Glomerular visceral epithelial cell (primary cell): ENCODE results near the gene OPRL1.
"Not testable (repeated sequence)": the region's sequence is repeated elsewhere in the genome, so short reads cannot be mapped to it uniquely, and the experiment has no call there.

Experiments used
- DNase-seq: peaks from one replicate; pipeline ENCODE4 v3.0.0-alpha.2; 2016; ENCODE audit errors: extremely low spot score

The OPRL1 gene

DNA sequence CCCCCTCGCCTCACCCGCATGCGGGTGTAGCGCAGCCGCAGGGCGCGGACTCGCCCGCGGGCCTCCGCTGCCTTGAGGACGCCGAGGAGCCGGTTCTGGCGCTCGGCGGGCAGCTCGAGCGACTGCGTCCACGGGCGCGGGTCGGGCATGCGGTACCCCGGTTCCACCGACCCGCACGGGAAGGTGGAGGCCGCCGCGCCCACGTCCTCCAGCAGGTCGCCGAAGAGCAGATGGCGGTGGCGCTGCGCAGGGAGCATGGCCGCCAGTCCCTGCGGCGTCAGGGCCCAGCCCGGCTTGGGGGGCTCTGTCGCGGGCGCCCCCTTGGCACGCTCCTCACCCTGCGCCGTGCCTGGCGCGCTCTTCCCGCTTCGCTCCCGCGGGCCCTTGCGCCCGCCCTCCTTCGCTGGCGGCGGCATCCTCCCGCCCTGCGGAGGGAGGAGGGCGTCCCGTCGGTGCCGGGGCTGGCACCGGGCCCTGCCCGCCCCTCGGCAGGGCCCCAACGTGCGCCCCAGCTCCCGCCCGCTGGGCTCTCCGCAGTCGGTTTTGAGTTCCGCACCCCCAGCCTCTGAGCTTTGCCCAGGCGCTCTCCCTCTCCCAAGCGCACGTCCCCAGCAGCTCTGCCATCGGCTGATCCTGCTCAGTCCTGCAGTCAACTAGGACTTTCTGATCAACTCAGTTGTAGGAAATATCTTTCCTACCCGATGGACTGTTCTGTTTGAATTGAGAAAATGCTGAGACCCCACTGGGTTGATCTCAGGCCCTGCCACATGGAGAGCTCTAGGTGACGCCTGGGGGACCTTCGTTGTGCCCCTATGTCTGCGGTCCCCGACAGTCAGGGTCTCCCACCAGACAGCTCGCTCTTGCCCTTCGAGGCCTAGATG is 4.2 kb downstream of the OPRL1 start, which contains the start of gene LKAAEAR1:
LKAAEAR1 (minus strand) TSS at position 595 of the 881 bp plus-strand sequence; CDS start at position 416, 179 bp downstream.
- DNase-seq: no peak

DNA sequence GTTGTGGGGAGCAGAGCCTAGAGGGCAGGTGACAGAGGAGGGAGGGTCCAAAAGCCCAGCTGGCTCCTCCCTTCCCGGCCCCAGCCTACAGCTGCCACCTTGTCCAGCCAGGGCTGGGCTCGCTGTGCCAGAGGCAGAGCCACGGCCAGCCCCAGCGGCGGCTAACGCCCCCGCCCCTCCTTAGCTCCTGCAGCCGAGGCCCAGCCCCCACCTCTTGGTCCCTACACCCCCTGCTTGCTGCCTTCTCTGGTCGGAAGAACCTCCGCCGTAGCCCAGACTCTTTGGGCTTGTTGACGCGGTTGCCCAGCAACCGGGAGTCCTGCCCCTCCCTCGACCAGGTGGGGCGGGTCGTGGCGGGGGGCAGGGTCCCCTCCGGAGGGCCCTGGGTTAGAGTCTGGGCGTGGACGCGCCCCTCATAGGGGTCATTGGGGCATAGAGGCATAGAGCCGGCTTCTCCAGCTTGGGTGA is 4.8 kb downstream of the OPRL1 start:
- DNase-seq: no peak

DNA sequence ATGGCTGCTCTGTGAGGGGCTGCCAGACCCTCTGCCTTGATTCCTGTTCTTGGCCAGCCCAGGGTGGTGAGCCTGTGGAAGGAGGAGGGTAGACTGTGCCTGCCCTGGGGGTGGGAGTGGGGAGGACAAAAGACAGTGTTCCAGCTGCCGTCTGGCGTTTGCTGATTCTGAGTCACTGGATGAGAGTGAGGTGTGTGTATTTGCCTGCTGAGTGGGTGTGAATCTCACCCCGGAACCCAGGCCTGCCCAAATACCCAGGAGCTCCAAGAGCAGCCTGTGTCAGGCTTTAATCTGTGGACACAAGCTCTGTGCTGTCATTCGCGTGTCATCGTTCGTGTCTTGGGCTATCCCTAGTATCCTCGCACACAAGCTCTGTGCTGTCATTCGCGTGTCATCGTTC is 6.9 kb downstream of the OPRL1 start:
- DNase-seq: no peak

DNA sequence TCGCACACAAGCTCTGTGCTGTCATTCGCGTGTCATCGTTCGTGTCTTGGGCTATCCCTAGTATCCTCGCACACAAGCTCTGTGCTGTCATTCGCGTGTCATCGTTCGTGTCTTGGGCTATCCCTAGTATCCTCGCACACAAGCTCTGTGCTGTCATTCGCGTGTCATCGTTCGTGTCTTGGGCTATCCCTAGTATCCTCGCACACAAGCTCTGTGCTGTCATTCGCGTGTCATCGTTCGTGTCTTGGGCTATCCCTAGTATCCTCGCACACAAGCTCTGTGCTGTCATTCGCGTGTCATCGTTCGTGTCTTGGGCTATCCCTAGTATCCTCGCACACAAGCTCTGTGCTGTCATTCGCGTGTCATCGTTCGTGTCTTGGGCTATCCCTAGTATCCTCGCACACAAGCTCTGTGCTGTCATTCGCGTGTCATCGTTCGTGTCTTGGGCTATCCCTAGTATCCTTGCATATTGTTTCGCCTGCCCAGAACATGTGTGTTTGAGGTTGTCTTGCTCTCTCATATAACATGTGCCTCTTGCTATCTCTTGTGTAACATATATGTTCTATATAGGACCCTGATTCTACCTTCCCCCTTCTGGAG is 7.4 kb downstream of the OPRL1 start:
- DNase-seq: not testable (repeated sequence)

DNA sequence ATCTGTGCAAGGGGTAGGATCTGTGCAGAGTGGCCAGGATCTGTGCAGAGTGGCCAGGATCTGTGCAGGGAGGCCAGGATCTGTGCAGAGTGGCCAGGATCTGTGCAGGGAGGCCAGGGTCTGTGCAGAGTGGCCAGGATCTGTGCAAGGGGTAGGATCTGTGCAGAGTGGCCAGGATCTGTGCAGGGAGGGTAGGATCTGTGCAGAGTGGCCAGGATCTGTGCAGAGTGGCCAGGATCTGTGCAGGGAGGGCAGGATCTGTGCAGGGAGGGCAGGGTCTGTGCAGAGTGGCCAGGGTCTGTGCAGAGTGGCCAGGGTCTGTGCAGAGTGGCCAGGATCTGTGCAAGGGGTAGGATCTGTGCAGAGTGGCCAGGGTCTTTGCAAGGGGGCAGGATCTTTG is 8.7 kb downstream of the OPRL1 start:
- DNase-seq: not testable (repeated sequence)

DNA sequence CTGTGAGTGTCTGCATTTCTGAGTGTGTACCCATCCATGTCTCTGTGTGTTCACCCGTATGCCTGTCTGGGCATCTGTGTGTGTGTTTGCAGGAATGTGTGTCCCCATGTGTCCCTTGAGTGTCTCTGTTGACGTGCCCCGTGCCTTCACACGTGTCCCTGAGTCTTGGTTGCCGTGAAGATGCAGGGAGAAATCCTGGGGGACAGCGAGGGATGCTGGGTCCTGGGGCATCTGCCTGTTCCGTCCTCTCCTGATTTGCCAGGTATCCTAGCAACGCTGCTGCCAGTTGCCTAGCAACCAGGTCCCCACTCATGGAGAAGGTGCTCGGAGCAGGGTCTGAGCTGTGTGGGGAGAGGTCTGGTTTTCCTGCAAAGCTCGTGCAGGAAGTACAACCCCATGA is 10.3 kb downstream of the OPRL1 start:
- no peak for DNase-seq

DNA sequence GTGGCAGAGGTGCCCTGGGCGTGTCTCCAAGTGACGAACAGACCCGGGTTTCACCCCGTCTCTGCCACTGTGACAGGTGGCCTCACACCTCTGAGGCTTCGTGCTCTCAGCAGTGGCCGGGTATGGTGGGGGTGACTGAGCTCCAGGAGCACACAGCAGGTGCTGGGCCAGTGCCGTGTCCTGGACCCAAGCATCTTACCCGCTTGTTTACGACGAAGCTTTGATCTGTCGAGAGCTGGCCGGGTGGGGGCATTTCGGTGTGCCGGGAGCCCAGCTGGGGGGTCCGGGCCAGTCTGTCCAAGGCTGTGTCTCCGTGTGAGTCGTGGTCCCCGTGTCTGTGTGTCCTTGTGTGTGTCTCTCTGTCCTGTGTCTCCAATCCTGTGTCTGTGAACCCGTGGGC is 11.5 kb downstream of the OPRL1 start:
- DNase-seq: no peak

DNA sequence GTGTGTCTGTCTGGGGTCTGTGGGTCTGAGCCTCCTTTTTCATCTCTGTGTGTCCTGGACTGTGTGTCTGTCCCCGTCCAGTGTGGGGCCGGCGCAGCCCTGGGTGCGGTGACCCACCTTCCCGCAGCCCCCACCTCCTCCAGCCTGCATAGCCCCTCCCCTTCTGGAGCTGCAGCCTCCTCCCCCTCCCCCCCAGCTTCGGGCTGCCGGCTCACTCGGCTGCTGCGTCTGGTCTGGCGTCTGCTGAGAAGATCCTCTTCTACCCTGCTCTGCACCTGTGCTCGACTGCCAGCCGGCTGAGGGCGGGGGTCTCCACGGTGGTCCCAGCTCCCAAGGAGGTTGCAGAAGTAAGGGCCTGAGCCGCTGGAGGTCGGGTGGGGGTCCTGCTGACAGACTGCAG is 11.9 kb downstream of the OPRL1 start:
- no peak for DNase-seq

DNA sequence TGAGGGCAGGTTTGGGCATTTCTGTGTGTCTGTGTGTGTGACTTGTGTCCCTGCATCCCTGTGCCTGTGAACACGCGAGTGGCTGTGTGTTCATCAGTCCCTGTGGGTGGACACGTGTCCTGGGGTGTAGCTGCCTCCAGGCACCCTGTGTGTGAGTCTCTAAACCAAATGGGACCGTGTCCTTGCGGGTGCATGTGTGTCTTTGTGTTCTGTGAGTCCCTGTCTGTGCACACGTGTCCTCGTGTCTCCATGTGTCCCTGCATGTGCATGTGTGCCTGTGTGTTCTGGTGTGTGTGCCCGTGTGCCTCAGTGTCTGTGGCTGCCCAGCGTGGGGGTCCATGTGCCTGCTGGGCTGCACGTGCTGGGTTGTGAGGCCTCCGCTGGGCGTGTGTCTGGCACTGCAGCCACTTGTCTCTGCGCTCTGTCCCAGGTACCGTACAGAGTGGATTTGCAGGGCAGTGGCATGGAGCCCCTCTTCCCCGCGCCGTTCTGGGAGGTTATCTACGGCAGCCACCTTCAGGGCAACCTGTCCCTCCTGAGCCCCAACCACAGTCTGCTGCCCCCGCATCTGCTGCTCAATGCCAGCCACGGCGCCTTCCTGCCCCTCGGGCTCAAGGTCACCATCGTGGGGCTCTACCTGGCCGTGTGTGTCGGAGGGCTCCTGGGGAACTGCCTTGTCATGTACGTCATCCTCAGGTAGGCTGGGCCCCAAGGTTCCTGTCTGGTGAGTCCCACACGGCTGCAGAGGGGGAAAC is 12.6 kb downstream of the OPRL1 start:
- DNase-seq: no peak

DNA sequence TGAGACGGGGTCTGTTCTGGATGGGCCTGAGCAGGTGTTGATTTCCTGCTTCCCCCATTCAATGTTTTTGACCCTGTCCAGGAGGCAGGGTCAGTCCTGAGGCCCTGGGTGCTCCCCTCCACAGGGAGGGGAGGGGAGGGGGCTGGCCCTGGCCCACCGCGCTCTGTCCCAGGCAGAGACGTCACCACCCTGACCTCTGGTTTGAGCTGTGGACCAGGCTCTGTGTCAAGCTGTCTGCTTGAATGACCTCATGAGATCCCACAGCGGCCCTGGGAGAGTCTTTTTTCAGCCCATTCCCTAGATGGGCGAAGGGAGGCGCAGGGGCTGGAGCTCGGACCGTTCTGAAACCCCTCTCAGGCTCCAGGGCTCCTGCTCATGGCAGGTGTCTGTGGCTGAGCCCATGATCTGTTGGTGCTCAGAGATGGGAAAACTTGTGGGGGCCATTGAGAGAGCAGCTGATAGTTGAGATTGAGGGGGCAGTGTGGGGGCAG is 13.2 kb downstream of the OPRL1 start:
- no peak for DNase-seq

DNA sequence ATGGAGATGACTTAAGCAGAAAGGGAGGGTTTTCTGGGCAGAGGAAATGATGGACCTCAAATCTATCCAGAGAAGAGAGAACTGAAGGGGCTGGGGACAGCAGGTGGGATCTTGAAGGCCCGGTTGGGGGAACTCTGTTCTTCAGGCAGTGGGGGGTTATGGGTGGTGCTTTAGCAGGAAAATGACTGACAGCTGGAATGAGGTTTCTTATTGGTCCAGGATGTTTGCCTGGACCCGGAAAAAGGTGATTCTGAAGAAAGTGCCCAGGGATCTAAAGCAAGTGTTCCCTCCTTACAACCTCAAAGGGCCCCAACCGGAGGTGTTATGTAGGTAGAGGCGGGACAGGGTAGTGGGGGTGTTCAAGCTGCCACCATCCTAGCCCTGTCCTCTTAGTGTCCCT is 15.6 kb downstream of the OPRL1 start:
- DNase-seq: no peak

DNA sequence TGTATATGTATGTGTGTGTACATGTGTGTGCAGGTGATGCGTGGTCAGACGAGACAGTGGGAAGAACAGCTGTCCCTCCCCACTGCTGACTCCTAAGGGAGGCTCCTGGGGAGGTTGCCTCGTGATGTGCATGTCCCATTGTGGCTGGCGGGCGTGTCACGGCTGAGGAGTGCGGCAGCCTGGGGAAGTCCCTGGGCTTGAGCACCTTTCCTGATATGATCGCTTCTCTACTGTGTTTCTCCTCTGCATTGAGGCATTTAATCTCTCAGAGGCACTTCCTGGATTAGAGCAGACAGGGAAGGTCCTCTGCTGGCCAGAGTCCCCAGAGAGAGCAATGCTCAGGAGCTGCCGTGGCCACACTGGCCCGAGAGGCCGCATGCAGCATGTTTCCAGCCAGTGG is 16.0 kb downstream of the OPRL1 start:
- no peak for DNase-seq

DNA sequence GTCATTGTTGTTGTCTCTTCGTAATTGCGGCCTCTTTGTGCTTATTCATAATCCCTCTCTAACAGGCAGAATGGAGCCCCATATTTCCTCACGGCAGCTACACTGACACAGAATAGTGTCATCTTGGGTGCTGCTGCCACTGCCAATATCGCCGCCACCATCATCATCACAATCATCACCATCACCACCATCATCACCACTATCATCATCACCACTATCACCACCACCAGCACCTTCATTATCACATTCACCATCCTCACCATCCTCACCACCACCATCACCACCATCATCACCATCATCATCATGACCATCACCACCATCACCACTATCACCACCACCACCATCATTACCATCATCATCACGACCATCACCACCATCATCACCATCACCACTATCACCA is 16.7 kb downstream of the OPRL1 start:
- DNase-seq: no peak

DNA sequence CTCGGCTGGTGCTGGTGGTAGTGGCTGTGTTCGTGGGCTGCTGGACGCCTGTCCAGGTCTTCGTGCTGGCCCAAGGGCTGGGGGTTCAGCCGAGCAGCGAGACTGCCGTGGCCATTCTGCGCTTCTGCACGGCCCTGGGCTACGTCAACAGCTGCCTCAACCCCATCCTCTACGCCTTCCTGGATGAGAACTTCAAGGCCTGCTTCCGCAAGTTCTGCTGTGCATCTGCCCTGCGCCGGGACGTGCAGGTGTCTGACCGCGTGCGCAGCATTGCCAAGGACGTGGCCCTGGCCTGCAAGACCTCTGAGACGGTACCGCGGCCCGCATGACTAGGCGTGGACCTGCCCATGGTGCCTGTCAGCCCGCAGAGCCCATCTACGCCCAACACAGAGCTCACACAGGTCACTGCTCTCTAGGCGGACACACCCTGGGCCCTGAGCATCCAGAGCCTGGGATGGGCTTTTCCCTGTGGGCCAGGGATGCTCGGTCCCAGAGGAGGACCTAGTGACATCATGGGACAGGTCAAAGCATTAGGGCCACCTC is 18.7 kb downstream of the OPRL1 start:
- no peak for DNase-seq

DNA sequence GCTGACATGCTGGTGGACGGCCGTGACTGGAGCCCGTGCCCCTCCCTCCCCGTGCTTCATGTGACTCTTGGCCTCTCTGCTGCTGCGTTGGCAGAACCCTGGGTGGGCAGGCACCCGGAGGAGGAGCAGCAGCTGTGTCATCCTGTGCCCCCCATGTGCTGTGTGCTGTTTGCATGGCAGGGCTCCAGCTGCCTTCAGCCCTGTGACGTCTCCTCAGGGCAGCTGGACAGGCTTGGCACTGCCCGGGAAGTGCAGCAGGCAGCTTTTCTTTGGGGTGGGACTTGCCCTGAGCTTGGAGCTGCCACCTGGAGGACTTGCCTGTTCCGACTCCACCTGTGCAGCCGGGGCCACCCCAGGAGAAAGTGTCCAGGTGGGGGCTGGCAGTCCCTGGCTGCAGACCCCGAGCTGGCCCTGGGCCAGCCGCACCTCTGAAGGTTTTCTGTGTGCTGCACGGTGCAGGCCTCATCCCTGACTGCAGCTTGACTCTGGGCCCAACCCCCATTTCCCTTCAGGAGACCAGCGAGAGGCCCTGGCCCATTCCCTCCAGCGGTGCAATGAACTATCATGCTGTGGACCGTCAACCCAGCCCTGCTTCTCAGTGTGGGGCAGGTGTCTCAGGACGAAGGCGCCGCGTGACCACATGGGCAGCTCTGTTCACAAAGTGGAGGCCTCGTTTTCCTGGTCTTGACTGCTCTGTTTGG is 19.4 kb downstream of the OPRL1 start:
- DNase-seq: no peak

DNA sequence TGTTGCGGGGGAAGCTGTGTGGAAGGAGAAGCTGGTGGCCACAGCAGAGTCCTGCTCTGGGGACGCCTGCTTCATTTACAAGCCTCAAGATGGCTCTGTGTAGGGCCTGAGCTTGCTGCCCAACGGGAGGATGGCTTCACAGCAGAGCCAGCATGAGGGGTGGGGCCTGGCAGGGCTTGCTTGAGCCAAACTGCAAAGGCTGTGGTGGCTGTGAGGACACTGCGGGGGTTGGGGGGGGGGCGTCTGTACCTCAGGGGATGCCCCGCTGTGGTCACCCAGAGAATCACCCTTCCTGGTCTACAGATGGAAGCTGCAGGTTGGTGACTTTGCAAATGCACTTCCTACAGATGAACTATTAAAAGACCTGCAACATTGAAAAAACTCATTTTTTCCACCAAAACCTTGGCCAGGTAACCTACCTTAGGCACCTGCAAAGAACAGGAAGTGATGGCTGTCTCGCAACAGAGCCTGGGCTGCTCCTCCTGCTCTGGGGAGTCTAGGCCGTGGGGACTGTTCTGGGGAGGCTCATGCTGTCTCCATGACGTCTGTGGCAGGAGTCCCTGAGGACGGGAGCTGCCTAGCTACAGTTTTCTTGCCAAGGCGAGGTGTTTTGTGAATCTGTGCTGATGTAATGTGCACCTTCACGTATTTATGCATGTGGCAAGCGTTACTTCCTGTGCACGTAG is 20.1 kb downstream of the OPRL1 start:
- no peak for DNase-seq

DNA sequence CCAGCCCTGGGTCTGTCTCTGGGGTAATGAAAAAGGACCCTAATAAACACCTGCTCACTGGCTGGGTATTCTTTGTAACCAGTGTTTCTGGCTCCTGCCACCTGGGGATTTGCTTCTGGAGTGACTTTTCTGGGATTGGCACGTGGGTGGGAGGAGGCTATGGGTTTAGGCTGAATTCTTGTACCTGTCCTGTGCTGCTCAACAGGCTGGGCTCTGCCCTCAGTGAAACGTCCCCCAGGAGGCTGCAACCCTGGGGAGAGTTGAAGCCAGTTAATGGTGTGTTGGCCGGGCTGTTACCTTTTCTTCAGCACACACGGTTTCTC is 20.6 kb downstream of the OPRL1 start:
- no peak for DNase-seq

DNA sequence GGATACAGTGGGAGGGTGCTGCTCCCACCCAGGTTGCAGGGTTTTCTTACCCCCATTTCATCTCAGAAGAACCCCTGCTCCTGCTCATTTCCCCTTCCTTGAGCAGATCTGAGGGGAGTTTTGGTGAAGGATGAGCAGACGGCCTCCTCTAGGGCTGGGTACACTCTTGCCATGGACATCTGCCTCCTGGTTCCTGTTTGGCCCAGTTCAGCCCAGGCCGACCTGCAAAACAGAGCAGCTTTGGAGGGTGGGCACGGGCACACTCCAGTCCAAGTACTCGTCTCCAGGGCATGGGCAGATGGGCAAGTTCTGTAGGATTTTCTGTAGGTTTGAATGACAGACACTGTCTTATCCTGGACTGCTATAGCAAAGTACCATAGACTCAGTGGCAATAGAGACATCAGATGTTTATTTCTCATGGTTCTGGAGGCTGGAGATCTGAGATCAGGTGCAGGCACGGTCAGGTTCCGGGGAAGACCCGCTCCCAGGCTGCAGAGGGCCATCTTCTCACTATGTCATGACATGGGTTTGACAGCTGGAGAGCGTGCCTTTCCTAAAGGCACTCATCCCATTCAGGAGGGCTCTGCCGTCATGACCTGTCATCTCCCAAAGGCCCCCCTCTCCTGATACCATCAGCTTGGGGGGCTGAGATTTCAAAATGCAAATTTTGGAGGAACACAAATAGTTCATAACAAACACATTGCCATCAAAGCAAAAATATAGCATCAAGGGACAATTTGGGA is 21.2 kb downstream of the OPRL1 start:
- DNase-seq: no peak

DNA sequence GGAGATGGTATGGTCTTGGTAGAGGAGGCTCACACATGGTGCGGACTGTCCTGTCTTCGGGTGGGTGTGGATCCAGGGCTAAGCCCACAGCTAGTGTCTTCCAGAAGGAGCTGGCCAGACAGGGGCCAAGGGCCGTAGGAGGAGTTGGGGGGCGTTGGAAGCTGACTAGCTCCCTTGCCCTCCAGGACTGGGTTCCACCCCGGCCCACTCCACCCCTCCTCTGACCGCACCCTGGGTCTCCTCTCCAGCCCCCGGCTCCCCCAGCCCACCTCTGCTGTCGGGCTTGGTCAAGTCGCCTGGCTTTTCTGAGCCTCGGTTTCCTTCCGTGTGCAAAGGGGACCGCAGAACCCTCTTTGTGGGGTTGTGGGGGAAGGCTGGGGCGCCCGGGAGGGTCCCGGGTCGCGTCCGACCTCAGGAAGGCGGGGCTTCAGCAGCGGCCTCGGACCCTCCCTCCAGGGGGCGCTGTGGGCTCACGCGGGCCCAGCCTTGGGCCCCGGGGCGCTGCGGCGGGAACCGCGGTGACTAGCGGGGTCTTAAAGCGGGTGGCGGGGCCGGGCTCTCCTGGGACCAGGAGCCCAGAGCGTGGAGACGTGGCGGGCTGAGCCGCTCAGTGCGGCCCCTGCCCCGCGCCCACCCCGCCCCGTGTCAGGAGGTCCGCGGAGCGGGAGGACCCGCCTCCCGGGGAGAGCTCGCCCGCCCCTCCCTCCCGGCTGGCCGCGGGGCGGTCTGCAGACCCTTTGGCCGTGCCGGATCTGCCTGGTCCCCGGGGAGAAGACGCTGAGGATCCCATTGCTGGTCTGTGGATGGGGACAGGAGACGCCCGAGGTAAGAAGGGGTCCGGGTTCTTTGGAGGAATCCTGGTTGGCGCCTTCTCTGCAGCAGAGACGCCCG is 22.1 kb downstream of the OPRL1 start:
- no peak for DNase-seq
